Spinal cord (tissue), 10 donors: ENCODE results near the gene MRPS15. TPM values are rescaled to one million over a fixed set of nuclear protein-coding genes. Genes with fewer than 3 reads are reported as not detected.
"Not testable (repeated sequence)": the region's sequence is repeated elsewhere in the genome, so short reads cannot be mapped to it uniquely, and the experiment has no call there.

ENCODE experiments used
- DNase-seq, 6 donors: peaks; one replicate each; pipeline versions ENCODE4 v3.0.0 to v3.0.0-alpha.2; 2013 to 2015; ENCODE audit warnings: low spot score in 6 of 6, low read depth in 4 of 6
- H3K27ac ChIP-seq: one replicate; pipeline ENCODE4 v1.5.1; 2013; ENCODE audit warnings: low read depth, low read length, control low read depth
- H3K27me3 ChIP-seq: one replicate; pipeline ENCODE4 v1.6.1; 2013; ENCODE audit warnings: low read length; ENCODE audit not compliant: control insufficient read depth, insufficient read depth
- H3K36me3 ChIP-seq: one replicate; pipeline ENCODE4 v1.6.1; 2013; ENCODE audit warnings: low read length; ENCODE audit not compliant: control insufficient read depth, insufficient read depth
- H3K4me1 ChIP-seq: one replicate; pipeline ENCODE4 v1.6.1; 2013; ENCODE audit warnings: low read length; ENCODE audit not compliant: control insufficient read depth, insufficient read depth
- H3K4me3 ChIP-seq: one replicate; pipeline ENCODE4 v1.5.1; 2013; ENCODE audit warnings: low read depth, low read length, control low read depth
- H3K9me3 ChIP-seq: one replicate; pipeline ENCODE4 v1.6.1; 2013; ENCODE audit warnings: low read length; ENCODE audit not compliant: control insufficient read depth, insufficient read depth
- WGBS: methylation state at CpG from one replicate; pipeline ENCODE4 v1.1.5; 2013; ENCODE audit warnings: missing lambda C conversion rate; ENCODE audit not compliant: insufficient coverage; 5-methylcytosine and 5-hydroxymethylcytosine counted together
- polyA plus RNA-seq, 2 donors: library from polyadenylated mRNA; unstranded; fragments of 120-200 nt; gene quantifications; one replicate each; pipeline ENCODE4 v1.2.1, GENCODE V29; 2013; ENCODE audit not compliant: insufficient read length in 2 of 2
- total RNA-seq, 2 donors: library from RNA; depleted of rRNA in 1 of 2; stranded (reverse); fragments of 120-200 nt in 1 of 2; fragments of >200 nt in 1 of 2; gene quantifications; one replicate each; pipeline versions ENCODE4 v1.2.3 to v1.2.4, GENCODE V29; 2013 to 2014
- donor health status: healthy.

MRPS15 gene
- total and polyA plus RNA-seq, 4 donors, result 24.7 to 59.7 (median 52.5) TPM

DNA sequence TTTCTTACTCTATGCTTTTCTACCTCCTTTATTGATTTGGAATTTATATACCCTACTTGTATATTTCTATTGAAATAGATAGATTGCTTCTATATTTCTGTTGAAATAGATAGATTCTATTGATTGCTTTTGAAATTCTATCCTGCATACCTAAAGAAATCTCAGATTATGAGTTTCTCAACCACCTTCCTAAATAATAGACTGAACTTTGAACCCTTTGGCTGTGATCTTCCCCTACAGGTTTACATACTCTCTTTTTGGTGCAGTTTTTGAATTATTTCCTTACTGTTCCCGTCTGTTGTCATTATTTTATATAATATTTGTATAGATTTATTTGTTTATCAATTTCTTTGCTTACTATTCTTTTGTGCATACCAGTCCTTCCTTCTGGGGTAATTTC, 39.0 kb upstream of the MRPS15 start:
- no peak for DNase-seq
- Histone ChIP-seq H3K27ac (no peak overlapping the region), H3K4me3 (no peak overlapping the region), H3K4me1 (no peaks in the 10 kb centered on the region), H3K9me3 (no peaks in the 10 kb centered on the region), H3K27me3 (no peaks in the 10 kb centered on the region), H3K36me3 (no peaks in the 10 kb centered on the region)
- no CpG with 5 or more reads among the region's 1 CpG for WGBS

- Histone ChIP-seq H3K4me1 (no peaks in the 10 kb centered on the region), H3K9me3 (no peaks in the 10 kb centered on the region), H3K36me3 (no peaks in the 10 kb centered on the region), H3K27ac (no peak overlapping the region), H3K27me3 (no peaks in the 10 kb centered on the region), H3K4me3 (no peak overlapping the region)
- no CpG with 5 or more reads among the region's 2 CpGs for WGBS
- no peak for DNase-seq
Observed at GRCh38 chr1:36502616-36503015, 38.4 kb upstream of the MRPS15 start.

- no CpG with 5 or more reads among the region's 4 CpGs for WGBS
- H3K36me3 ChIP-seq, H3K4me1 ChIP-seq, H3K27ac ChIP-seq, H3K4me3 ChIP-seq, DNase-seq, H3K27me3 ChIP-seq, H3K9me3 ChIP-seq: not testable (repeated sequence)
Observed at GRCh38 chr1:36501911-36502310, 37.7 kb upstream of the MRPS15 start.

- no peak overlapping the region for H3K27ac ChIP-seq
- no peak for DNase-seq
- H3K4me1 ChIP-seq, result no peaks in the 10 kb centered on the region
- no CpG with 5 or more reads among the region's 2 CpGs for WGBS
- no peak overlapping the region for H3K4me3 ChIP-seq
- H3K27me3 ChIP-seq, result no peaks in the 10 kb centered on the region
- H3K9me3 ChIP-seq, result no peaks in the 10 kb centered on the region
- H3K36me3 ChIP-seq, result no peaks in the 10 kb centered on the region
Observed at GRCh38 chr1:36497207-36497606, 33.0 kb upstream of the MRPS15 start.

DNA sequence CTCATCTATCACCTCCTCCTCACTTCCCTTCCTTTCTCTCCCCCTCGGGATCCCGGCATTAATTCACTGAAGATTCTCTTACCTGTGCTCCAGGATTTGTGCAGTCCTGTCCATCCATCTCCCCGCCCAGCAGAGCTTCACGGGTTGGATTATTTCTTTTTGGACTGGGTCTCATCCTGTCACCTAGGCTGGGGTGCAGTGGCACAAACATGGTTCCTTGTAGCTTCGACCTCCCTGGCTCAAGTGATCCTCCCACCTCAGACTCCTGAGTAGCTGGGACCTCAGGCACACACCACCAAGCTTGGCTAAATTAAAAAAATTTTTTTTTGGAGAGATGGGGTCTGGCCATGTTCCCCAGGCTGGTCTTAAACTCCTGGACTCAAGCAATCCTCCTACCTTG, 30.8 kb upstream of the MRPS15 start:
- no peak for DNase-seq
- no peaks in the 10 kb centered on the region for H3K9me3 ChIP-seq
- no peaks in the 10 kb centered on the region for H3K27me3 ChIP-seq
- 70% methylated on average over 4 of the region's 5 CpGs for WGBS
- no peak overlapping the region for H3K27ac ChIP-seq
- H3K36me3 ChIP-seq, result no peaks in the 10 kb centered on the region
- H3K4me1 ChIP-seq, result no peaks in the 10 kb centered on the region
- no peak overlapping the region for H3K4me3 ChIP-seq

DNA sequence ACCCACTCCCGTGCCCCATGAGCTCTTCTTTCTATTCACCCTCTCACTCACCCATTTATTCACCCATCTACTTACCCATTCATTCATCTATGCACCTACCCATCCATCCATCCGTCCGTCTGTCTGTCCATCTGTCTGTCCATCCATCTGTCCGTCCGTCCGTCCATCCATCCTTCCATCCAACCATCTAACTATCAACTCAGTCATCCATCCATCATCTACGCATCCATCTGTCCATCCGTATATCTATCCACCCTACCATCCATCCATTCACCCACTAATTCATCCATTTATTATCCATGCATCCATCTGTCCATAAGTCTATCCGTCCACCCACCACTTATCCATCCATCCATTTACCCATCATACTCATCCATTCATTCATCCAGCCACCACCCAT, 29.3 kb upstream of the MRPS15 start:
- WGBS, result 90% methylated on average over 9 of the region's 9 CpGs
- no peak for DNase-seq
- no peaks in the 10 kb centered on the region for H3K4me1 ChIP-seq
- no peak overlapping the region for H3K27ac ChIP-seq
- no peaks in the 10 kb centered on the region for H3K9me3 ChIP-seq
- no peaks in the 10 kb centered on the region for H3K36me3 ChIP-seq
- H3K27me3 ChIP-seq, result no peaks in the 10 kb centered on the region
- no peak overlapping the region for H3K4me3 ChIP-seq

- H3K4me1 ChIP-seq, result no peaks in the 10 kb centered on the region
- H3K36me3 ChIP-seq, result no peaks in the 10 kb centered on the region
- no CpG with 5 or more reads among the region's 9 CpGs for WGBS
- H3K9me3 ChIP-seq, result no peaks in the 10 kb centered on the region
- no peak for DNase-seq
- no peak overlapping the region for H3K27ac ChIP-seq
- no peak overlapping the region for H3K4me3 ChIP-seq
- no peaks in the 10 kb centered on the region for H3K27me3 ChIP-seq
Observed at GRCh38 chr1:36492491-36492890, 28.3 kb upstream of the MRPS15 start.

DNA sequence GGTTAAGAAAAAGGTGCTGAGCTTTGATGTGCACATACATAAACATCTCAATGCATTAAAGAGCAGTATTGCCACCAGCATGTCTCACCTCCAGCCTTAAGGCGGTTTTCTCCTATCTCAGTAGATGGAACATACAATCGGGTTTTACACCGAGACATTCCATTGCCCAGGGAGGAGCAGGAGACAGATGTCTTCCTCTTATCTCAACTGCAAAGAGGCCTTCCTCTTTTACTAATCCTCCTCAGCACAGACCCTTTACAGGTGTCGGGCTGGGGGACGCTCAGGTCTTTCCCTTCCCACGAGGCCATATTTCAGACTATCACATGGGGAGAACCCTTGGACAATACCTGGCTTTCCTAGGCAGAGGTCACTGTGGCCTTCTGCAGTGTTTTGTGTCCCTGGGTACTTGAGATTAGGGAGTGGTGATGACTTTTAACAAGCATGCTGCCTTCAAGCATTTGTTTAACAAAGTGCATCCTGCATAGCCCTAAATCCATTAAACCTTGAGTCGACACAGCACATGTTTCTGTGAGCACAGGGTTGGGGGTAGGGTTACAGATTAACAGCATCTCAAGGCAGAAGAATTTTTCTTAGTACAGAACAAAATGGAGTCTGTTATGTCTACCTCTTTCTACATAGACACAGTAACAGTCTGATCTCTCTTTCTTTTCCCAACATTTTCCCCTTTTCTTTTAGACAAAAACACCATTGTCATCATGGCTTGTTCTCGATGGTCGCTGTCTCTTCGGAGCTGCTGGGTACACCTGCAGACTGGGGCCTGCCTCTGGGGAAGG, 25.3 kb upstream of the MRPS15 start:
- WGBS, result 76% methylated on average over 7 of the region's 10 CpGs
- H3K27ac ChIP-seq, H3K36me3 ChIP-seq, H3K27me3 ChIP-seq, H3K9me3 ChIP-seq, H3K4me1 ChIP-seq, H3K4me3 ChIP-seq: not testable (repeated sequence)
- peak in 1 of 6 donors; percentile 14 for DNase-seq

DNA sequence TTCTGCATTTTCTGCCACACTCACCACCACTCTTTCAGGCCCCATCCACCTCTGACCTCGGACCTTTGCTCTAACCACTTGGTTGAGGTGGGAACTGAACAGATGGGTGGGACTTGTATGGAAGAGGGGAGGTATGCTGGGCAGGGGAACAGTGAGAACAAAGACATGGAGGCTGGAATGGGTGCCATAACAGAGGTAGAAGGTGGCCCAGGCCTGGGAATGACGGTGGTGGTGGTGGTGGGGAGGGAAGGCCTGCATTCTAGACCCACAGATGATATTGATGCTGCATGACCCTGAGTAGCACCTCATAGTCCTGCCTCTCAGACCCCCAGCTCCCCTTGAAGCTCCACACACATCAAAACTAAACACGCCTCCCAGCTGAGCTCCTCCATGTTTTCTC, 23.7 kb upstream of the MRPS15 start:
- no peak for DNase-seq
- Histone ChIP-seq H3K4me1 (peaks cover 10% of the 10 kb centered on the region), H3K27me3 (no peaks in the 10 kb centered on the region), H3K27ac (no peak overlapping the region), H3K9me3 (no peaks in the 10 kb centered on the region), H3K36me3 (no peaks in the 10 kb centered on the region), H3K4me3 (no peak overlapping the region)
- WGBS, result 94% methylated on average over 1 of the region's 3 CpGs

DNA sequence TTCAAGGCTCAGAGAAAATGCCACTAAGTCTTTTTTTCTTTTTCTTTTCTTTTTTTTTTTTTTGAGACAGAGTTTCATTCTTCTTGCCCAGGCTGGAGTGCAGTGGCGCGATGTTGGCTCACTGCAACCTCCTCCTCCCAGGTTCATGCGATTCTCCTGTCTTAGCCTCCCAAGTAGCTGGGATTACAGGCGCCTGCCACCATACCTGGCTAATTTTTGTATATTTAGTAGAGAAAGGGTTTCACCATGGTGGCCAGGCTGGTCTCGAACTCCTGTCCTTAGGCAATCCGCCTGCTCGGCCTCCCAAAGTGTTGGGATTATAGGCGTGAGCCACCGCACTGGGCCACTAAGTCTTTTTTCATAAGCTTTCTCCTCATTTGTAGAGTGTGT, 23.1 kb upstream of the MRPS15 start:
- DNase-seq, H3K27ac ChIP-seq, H3K9me3 ChIP-seq, H3K27me3 ChIP-seq, H3K36me3 ChIP-seq, H3K4me3 ChIP-seq: not testable (repeated sequence)
- peaks cover 16% of the 10 kb centered on the region for H3K4me1 ChIP-seq
- no CpG with 5 or more reads among the region's 9 CpGs for WGBS
